ENCODE data around the gene IMMT. TPM values are rescaled to one million over a fixed set of nuclear protein-coding genes. Genes with fewer than 3 reads are reported as not detected.

The IMMT gene
- total RNA-seq, 3 donors from 2014 or later, result 106 to 121 (median 107) TPM

GRCh38 chr2:86234563-86235131, 39.4 kb upstream of the IMMT start:
- H3K9me3 ChIP-seq, result no peaks in the 10 kb centered on the region
- no peak for ATAC-seq
- no peaks in the 10 kb centered on the region for H3K4me1 ChIP-seq (ENCODE audit: low read depth)
- no peak for TF ChIP-seq CTCF (IDR thresholded peaks at IDR 0.05)
- H3K4me3 ChIP-seq, result no peak overlapping the region
- intact Hi-C loops (cut with DNase I, micrococcal nuclease), result no loop called here
- no peak for DNase-seq
- no peaks in the 10 kb centered on the region for H3K36me3 ChIP-seq (ENCODE audit: low read depth)

- no peak for TF ChIP-seq CTCF (IDR thresholded peaks at IDR 0.05)
- Histone ChIP-seq H3K9me3 (no peaks in the 10 kb centered on the region), H3K4me3 (no peak overlapping the region), H3K4me1 (ENCODE audit: low read depth) (no peaks in the 10 kb centered on the region), H3K36me3 (ENCODE audit: low read depth) (no peaks in the 10 kb centered on the region)
- ATAC-seq (no peak), DNase-seq (no peak)
- intact Hi-C loops (cut with DNase I, micrococcal nuclease), result no loop called here
These were observed 38.2 kb upstream of the IMMT start for GRCh38 chr2:86233436-86233835.

GRCh38 chr2:86232910-86233309, 37.6 kb upstream of the IMMT start:
- H3K4me3 ChIP-seq, result no peak overlapping the region
- intact Hi-C loops (cut with DNase I, micrococcal nuclease), result no loop called here
- no peak for ATAC-seq
- H3K4me1 ChIP-seq (ENCODE audit: low read depth), result no peaks in the 10 kb centered on the region
- H3K36me3 ChIP-seq (ENCODE audit: low read depth), result no peaks in the 10 kb centered on the region
- no peak for DNase-seq
- no peak for TF ChIP-seq CTCF (IDR thresholded peaks at IDR 0.05)
- no peaks in the 10 kb centered on the region for H3K9me3 ChIP-seq

GRCh38 chr2:86232373-86232784, 37.1 kb upstream of the IMMT start:
- H3K4me3 ChIP-seq, result no peak overlapping the region
- no peaks in the 10 kb centered on the region for H3K9me3 ChIP-seq
- TF ChIP-seq CTCF (IDR thresholded peaks at IDR 0.05), result no peak
- H3K36me3 ChIP-seq (ENCODE audit: low read depth), result no peaks in the 10 kb centered on the region
- DNase-seq (no peak), ATAC-seq (no peak)
- intact Hi-C loops (cut with DNase I, micrococcal nuclease), result no loop called here
- H3K4me1 ChIP-seq (ENCODE audit: low read depth), result no peaks in the 10 kb centered on the region

GRCh38 chr2:86231680-86232372, 36.6 kb upstream of the IMMT start:
- DNase-seq, result no peak
- H3K36me3 ChIP-seq (ENCODE audit: low read depth), result no peaks in the 10 kb centered on the region
- no peaks in the 10 kb centered on the region for H3K4me1 ChIP-seq (ENCODE audit: low read depth)
- no peak overlapping the region for H3K4me3 ChIP-seq
- no peak for ATAC-seq
- intact Hi-C loops (cut with DNase I, micrococcal nuclease), result no loop called here
- TF ChIP-seq CTCF (IDR thresholded peaks at IDR 0.05), result no peak
- no peaks in the 10 kb centered on the region for H3K9me3 ChIP-seq

Data from mucosa of descending colon (tissue), 3 donors.